Activated CD8-positive, alpha-beta memory T cell treated with anti-CD3 and anti-CD28 coated beads for 24 hours (primary cell): ENCODE data around the gene CD3G.
"Not testable (repeated sequence)": the region's sequence is repeated elsewhere in the genome, so short reads cannot be mapped to it uniquely, and the experiment has no call there.

Experiments
- DNase-seq: peaks from one replicate; pipeline ENCODE4 v3.0.0-alpha.2; 2020

The CD3G gene

GRCh38 chr11:118343981-118344515 is at the start of gene CD3G:
TSS of gene CD3G (plus strand) at chr11:118344344. CDS start at chr11:118344424, 80 bp downstream.
- DNase-seq, result peak; percentile 87

GRCh38 chr11:118295199-118295598 is 48.9 kb upstream of the CD3G start:
- DNase-seq, result peak; percentile 56

DNA sequence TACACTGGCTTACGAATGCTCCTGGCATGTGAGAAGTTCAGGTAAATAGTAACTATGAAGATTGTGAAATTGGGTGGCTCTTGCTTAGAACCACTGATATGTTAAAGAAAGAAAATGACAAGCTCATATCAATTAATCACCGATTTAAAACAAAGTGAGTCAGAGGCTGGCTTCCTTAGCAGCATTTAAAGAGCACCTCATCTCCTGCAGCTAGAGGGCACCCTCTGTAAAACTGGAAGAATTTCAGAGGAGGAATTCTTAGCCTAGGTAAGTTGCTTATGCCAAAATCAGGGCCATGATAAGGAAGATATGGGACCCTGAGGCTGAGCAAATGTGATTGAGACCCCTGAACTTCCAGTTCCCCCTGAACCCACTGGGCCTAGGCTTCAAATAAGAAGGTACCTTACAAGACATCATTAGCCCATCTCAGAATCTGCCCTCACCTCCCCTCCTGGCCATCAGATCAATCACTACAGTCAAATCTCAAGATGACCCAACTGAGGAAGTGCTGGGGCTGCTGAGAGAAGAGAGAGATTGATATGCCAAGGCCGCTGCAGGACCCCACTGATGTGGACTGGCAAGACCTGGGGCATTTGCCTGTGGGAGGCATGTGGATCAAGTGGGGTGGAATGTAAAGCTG is 48.2 kb upstream of the CD3G start:
- peak; percentile 65 for DNase-seq

GRCh38 chr11:118301600-118302195 is 42.4 kb upstream of the CD3G start:
- DNase-seq, result no peak

DNA sequence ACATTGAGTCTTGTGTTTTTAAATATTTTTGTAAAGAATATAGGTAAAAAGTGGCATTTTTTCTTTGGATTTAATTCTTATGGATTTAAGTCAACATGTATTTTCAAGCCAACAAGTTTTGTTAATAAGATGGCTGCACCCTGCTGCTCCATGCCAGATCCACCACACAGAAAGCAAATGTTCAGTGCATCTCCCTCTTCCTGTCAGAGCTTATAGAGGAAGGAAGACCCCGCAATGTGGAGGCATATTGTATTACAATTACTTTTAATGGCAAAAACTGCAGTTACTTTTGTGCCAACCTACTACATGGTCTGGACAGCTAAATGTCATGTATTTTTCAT is 39.9 kb upstream of the CD3G start:
- DNase-seq, result no peak

DNA sequence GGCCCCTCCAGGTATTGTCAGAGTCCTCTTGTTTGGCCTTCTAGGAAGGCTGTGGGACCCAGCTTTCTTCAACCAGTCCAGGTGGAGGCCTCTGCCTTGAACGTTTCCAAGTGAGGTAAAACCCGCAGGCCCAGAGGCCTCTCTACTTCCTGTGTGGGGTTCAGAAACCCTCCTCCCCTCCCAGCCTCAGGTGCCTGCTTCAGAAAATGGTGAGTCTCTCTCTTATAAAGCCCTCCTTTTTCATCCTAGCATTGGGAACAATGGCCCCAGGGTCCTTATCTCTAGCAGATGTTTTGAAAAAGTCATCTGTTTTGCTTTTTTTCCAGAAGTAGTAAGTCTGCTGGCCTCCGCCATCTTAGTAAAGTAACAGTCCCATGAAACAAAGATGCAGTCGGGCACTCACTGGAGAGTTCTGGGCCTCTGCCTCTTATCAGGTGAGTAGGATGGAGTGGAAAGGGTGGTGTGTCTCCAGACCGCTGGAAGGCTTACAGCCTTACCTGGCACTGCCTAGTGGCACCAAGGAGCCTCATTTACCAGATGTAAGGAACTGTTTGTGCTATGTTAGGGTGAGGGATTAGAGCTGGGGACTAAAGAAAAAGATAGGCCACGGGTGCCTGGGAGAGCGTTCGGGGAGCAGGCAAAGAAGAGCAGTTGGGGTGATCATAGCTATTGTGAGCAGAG is 39.4 kb upstream of the CD3G start, which contains the start of gene CD3E:
TSS of gene CD3E (plus strand) at position 163 of the 681 bp plus-strand sequence. CDS start at position 386, 223 bp downstream.
- peak; percentile 87 for DNase-seq

DNA sequence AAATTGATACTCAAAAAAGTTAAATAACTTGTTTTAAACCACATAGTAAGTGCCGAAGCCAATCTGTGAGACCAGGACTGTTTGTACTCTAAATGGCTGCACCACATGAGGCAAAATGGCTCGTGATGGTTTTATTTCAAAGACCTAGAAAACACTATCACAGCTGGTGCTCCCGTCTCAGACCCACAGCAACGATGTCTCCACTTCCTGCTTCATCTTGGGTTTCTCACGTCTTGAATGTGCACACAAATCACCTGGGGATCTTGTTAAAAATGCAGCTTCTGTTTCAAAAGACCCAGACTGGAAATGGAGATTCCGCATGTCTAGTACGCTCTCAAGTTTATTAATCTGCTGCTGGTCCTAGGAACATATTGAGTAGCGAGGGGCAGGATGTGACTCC is 38.4 kb upstream of the CD3G start:
- DNase-seq, result peak; percentile 73

DNA sequence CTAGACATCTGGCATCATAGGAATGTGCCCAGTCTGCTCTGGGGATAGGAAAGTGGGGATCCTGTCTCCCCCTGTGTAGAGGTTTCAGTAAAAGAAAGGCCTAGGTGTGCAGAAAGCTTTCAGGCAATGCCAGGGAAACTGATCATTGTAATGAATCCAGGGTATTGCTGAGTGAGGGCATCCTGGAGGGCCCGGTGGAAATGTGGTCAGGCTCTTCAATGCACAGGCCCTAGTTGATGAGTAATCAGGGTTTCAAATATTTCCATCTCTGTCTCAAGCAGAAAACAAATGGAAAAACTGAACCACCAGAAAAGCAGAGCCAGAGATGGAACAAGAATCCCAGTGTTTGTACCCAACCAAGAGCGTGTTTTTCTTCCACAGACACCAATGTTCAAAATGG is 37.6 kb upstream of the CD3G start:
- no peak for DNase-seq

DNA sequence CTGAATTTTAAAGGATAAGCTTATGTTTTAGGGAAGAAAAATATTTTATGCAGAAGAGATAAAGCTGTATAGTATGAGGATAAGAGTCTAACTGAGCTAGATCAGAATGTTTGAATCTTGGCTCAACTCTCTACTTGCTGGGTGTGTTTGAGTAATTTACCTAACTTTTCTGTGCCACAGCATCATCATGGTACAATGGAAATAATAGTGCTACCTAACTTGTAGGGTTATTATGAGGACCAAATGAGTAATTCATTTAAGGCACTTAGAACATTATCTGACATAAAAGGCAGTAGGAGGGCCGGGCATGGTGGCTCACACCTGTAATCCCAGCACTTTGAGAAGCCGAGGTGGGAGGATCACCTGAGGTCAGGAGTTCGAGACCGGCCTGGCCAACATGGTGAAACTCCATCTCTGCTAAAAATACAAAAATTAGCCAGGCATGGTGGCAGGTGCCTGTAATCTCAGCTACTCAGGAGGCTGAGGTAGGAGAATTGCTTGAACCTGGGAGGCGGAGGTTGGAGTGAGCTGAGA is 35.1 kb upstream of the CD3G start:
- not testable (repeated sequence) for DNase-seq

- no peak for DNase-seq
Observed at GRCh38 chr11:118310271-118310670, 33.9 kb upstream of the CD3G start.

GRCh38 chr11:118310781-118311485 is 33.2 kb upstream of the CD3G start:
- DNase-seq, result no peak

DNA sequence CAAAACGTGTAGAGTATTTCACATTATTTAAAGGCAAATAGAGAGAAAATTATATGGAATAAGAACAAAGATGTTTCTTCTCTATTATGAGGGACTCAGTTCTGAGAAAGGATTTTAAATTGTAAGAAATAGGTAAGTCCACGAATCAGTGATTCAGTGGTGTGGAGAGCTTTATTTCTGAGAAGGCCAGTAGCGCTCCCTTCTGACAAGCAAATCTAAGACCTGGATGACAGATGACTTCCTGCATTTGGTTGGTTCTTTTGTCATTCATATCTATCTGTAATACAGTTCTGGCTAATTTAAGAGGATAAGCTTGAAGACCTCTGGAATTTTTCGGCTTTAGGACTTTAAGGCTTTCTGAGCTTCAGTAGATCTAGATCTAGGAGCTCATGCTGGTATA is 32.6 kb upstream of the CD3G start:
- no peak for DNase-seq

GRCh38 chr11:118312328-118312727 is 31.8 kb upstream of the CD3G start:
- DNase-seq, result no peak

GRCh38 chr11:118313242-118313641 is 30.9 kb upstream of the CD3G start:
- no peak for DNase-seq

GRCh38 chr11:118314988-118315411 is 29.1 kb upstream of the CD3G start:
- DNase-seq, result no peak

DNA sequence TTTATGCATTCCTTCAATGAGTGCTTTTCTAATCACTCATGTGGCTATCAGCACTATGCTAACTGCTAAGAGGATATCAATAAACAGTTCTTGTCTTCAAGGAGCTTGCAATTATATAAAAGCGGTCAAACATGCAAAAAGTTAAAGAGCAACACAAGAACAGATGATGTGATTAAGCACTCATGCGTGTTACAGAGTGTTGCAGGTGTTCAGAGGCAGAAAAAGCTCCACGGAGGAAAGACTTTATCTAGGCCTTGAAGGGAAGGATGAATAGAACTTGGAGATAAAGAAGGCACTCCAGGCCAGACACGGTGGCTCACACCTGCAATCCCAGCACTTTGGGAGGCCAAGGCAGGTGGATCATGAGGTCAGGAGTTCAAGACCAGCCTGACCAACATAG is 26.0 kb upstream of the CD3G start:
- no peak for DNase-seq

GRCh38 chr11:118318581-118319336 is 25.4 kb upstream of the CD3G start:
- DNase-seq, result no peak

DNA sequence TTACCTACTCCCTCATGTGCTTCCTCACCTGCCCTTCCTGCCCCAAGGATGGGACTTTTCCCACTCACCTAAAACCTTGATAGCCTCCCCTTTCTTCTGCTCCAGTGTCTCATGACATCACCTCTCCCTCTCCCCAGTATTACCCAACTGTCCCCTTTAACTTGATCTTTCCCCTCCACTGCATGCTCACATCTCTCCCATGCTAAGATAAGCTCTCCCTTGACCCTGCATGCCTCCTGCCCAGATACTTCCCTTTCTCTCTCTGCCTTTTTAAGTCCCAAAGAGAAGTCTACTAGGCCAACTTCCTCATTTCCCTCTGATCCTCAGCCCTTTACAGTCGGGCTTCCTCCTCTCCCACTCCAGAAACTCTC is 24.8 kb upstream of the CD3G start:
- DNase-seq, result no peak

GRCh38 chr11:118320515-118320914 is 23.6 kb upstream of the CD3G start:
- no peak for DNase-seq

DNA sequence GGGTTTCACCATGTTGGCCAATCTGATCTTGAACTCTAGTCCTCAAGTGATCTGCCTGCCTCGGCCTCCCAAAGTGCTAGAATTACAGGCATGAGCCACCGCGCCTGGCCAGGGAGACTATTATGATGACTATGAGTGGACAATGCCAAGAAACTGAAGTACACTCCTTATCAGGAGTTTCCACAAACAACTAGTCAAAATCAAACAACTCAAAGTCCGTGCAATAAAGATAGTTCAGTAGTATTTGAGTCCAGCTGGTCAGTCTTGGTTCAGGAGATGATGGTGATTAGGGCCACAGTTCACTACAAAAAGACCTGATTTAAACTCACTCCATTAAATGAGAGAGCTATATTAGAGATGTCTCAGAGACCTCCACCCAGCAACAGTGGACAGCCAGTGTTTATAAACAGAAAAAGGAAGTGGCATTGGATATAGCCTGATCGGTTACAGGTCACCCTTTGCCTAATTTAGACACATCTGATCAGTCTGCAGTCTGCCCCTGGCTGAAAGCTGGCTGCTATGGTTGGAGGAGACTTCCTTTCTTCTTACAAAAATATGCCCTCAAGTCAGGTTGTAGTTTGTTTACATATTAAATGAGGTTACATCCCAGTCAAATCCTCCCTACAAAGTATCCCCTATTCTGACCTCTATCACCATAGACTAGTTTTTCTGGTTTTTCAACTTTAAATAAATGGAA is 22.6 kb upstream of the CD3G start:
- no peak for DNase-seq

DNA sequence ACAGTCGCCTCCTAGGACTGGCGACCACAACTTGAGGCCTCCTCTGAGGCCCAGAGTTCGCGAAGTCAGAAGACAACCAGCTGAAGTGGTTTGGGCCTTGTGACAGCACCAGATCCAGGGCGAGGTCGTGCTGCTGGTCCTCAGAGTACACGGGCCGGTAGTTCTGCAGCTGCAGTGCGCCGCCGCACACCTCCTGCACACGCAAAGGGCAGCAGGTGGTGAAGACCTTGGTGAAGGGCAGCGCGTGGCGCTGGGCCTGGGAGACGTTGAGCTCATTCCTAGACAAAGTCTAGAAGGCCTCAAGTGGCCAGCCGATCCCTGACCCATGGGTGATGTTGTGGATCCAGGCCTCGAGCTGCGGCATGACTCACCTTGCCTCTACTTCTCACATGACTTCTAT is 21.4 kb upstream of the CD3G start:
- no peak for DNase-seq

DNA sequence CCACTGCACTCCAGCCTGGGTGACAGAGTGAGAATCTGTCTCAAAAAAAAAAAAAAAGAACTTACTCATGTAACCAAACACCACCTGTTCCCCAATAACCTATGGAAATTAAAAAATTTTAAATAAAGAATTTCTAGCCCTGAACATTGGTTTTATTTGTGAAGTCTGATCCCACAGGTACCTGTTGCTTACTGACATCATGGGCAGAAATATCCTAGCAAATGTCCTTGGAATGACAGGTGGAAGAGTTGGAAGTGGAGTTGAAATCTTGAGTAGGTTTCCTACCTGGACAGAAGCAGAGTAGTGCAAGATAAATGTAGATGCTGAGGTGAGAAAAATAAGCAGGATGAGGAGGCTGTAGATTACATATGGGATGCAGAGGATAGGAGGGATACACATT is 18.9 kb upstream of the CD3G start:
- no peak for DNase-seq
